ENCODE data around the gene ATP6V1G2. TPM values are rescaled to one million over a fixed set of nuclear protein-coding genes. Genes with fewer than 3 reads are reported as not detected.
A peak's percentile ranks its signal among the peaks of the same experiment; 100 is the strongest.
"Not testable (repeated sequence)": the region's sequence is repeated elsewhere in the genome, so short reads cannot be mapped to it uniquely, and the experiment has no call there.

ATP6V1G2 gene
- polyA plus RNA-seq, 1 donor from 2014 or later, result 56.7 TPM

DNA sequence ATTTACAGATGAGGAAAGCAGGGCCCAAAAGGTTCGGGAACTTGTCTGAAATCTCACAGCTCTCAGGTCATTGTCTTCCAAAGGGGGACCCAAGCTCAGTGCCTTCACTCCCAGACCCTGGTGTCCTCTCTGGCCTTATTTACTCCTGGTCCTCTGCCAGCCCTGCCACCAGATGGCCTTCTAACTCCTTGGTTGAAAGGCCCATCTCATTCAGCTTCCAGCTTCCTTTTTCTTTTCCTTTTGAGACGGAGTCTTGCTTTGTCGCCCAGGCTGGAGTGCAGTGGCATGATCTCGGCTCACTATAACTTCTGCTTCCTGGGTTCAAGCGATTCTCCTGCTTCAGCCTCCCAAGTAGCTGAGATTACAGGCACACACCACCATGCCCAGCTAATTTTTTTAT, 5.0 kb upstream of the ATP6V1G2 start:
- TF ChIP-seq SMC3 (conservative IDR thresholded peaks at IDR 0.05; ENCODE audit: poor library complexity) (peak; percentile 19), RAD21 (conservative IDR thresholded peaks at IDR 0.05) (peak; percentile 22)
- H2AFZ ChIP-seq (ENCODE audit: low read depth, low read length); H3K4me2 ChIP-seq (ENCODE audit: low read length); H3F3A ChIP-seq (ENCODE audit: insufficient read depth, low read length, poor library complexity, severe bottlenecking); H3K9me2 ChIP-seq (ENCODE audit: insufficient read depth, low read length); H3K27me3 ChIP-seq (ENCODE audit: insufficient read depth, low read depth, low read length); H3K9ac ChIP-seq (ENCODE audit: low read length); H3K4me3 ChIP-seq (ENCODE audit: low read length); H3K27ac ChIP-seq (ENCODE audit: low read length); H3K36me3 ChIP-seq (ENCODE audit: insufficient read depth, low read length); H3K9me3 ChIP-seq (ENCODE audit: low read length); H4K20me1 ChIP-seq (ENCODE audit: insufficient read depth): not testable (repeated sequence)
- peaks cover 26% of the 10 kb centered on the region for H3K79me2 ChIP-seq (replicated peaks; ENCODE audit: insufficient read depth, low read length)

DNA sequence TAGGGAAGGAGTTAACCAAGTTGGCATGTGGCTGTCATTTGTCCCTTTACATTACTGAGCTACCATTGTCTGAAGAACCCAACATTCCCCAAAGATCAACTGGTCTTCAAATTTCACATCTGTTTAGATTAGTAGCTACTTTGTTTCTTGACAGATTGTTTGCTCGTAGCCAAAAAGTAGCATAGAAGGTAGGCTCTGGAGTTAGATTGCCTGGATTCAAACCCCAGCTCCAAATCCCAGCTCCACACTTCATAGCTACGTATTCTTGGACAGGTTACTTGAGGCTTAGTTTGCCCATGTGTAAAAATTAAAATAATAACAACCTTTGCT, 2.1 kb upstream of the ATP6V1G2 start:
- Histone ChIP-seq H3K27me3 (ENCODE audit: insufficient read depth, low read depth, low read length) (no peaks in the 10 kb centered on the region), H3K36me3 (ENCODE audit: insufficient read depth, low read length) (peaks cover 7% of the 10 kb centered on the region), H3K9me2 (ENCODE audit: insufficient read depth, low read length) (no peaks in the 10 kb centered on the region), H3K4me3 (ENCODE audit: low read length) (peak overlapping the region; percentile 69), H3F3A (ENCODE audit: insufficient read depth, low read length, poor library complexity, severe bottlenecking) (no peaks in the 10 kb centered on the region), H3K27ac (ENCODE audit: low read length) (peak overlapping the region; percentile 93), H4K20me1 (ENCODE audit: insufficient read depth) (no peaks in the 10 kb centered on the region), H3K79me2 (replicated peaks; ENCODE audit: insufficient read depth, low read length) (peaks cover 38% of the 10 kb centered on the region), H2AFZ (ENCODE audit: low read depth, low read length) (no peak overlapping the region), H3K9me3 (ENCODE audit: low read length) (no peaks in the 10 kb centered on the region), H3K9ac (ENCODE audit: low read length) (peak overlapping the region; percentile 80), H3K4me2 (ENCODE audit: low read length) (peak overlapping the region; percentile 99)
- TF ChIP-seq, protein P1, sequence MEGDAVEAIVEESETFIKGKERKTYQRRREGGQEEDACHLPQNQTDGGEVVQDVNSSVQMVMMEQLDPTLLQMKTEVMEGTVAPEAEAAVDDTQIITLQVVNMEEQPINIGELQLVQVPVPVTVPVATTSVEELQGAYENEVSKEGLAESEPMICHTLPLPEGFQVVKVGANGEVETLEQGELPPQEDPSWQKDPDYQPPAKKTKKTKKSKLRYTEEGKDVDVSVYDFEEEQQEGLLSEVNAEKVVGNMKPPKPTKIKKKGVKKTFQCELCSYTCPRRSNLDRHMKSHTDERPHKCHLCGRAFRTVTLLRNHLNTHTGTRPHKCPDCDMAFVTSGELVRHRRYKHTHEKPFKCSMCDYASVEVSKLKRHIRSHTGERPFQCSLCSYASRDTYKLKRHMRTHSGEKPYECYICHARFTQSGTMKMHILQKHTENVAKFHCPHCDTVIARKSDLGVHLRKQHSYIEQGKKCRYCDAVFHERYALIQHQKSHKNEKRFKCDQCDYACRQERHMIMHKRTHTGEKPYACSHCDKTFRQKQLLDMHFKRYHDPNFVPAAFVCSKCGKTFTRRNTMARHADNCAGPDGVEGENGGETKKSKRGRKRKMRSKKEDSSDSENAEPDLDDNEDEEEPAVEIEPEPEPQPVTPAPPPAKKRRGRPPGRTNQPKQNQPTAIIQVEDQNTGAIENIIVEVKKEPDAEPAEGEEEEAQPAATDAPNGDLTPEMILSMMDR (IDR thresholded peaks at IDR 0.05; ENCODE audit: poor library complexity, severe bottlenecking), result no peak
- TF ChIP-seq MXI1 (conservative IDR thresholded peaks at IDR 0.05; ENCODE audit: poor library complexity, severe bottlenecking), result no peak

DNA sequence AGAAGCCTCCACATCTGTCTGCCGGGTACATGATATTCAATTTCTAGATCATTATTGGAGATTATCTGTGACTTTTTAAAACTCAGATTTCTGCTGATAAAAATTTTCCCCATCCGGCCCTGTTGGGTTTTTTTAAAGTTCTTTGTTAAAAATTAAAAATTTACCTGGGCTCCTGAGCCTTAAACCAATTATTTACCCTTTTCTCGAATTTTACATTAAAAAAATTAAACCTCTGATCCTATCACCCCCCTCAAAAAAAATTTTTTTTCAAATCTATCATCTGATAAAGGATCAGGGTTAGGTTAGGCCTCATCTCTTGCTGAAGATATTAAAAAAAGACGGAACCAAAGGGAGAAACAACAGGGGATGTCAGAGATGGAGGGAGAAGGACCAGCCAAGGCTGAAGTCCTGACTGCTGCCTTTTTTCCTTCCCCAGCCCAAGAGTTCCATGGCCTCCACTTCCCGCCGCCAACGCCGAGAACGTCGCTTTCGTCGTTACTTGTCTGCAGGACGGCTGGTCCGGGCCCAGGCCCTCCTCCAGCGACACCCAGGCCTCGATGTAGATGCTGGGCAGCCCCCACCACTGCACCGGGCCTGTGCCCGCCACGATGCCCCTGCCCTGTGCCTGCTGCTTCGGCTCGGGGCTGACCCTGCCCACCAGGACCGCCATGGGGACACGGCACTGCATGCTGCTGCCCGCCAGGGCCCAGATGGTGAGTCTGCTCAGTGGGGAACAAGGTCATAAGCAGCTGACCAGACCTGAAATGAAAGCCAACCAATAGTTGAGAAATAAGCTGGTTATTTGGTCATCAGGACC, 1.5 kb upstream of the ATP6V1G2 start:
- no peaks in the 10 kb centered on the region for H3K27me3 ChIP-seq (ENCODE audit: insufficient read depth, low read depth, low read length)
- H3K9me2 ChIP-seq (ENCODE audit: insufficient read depth, low read length), result no peaks in the 10 kb centered on the region
- peak overlapping the region; percentile 48 for H2AFZ ChIP-seq (ENCODE audit: low read depth, low read length)
- peak overlapping the region; percentile 69 for H3K4me3 ChIP-seq (ENCODE audit: low read length)
- peak overlapping the region; percentile 93 for H3K27ac ChIP-seq (ENCODE audit: low read length)
- TF ChIP-seq MXI1 (conservative IDR thresholded peaks at IDR 0.05; ENCODE audit: poor library complexity, severe bottlenecking) (no peak), EZH2 (IDR thresholded peaks at IDR 0.05; ENCODE audit: borderline replicate concordance, insufficient read depth, low read length, poor library complexity, severe bottlenecking) (no peak), TAF1 (IDR thresholded peaks at IDR 0.05; ENCODE audit: low read depth) (peak; percentile 25), EP300 (conservative IDR thresholded peaks at IDR 0.05; ENCODE audit: poor library complexity, severe bottlenecking) (no peak), SMC3 (conservative IDR thresholded peaks at IDR 0.05; ENCODE audit: poor library complexity) (no peak), POLR2AphosphoS5 (IDR thresholded peaks at IDR 0.05) (no peak)
- TF ChIP-seq, protein P2, sequence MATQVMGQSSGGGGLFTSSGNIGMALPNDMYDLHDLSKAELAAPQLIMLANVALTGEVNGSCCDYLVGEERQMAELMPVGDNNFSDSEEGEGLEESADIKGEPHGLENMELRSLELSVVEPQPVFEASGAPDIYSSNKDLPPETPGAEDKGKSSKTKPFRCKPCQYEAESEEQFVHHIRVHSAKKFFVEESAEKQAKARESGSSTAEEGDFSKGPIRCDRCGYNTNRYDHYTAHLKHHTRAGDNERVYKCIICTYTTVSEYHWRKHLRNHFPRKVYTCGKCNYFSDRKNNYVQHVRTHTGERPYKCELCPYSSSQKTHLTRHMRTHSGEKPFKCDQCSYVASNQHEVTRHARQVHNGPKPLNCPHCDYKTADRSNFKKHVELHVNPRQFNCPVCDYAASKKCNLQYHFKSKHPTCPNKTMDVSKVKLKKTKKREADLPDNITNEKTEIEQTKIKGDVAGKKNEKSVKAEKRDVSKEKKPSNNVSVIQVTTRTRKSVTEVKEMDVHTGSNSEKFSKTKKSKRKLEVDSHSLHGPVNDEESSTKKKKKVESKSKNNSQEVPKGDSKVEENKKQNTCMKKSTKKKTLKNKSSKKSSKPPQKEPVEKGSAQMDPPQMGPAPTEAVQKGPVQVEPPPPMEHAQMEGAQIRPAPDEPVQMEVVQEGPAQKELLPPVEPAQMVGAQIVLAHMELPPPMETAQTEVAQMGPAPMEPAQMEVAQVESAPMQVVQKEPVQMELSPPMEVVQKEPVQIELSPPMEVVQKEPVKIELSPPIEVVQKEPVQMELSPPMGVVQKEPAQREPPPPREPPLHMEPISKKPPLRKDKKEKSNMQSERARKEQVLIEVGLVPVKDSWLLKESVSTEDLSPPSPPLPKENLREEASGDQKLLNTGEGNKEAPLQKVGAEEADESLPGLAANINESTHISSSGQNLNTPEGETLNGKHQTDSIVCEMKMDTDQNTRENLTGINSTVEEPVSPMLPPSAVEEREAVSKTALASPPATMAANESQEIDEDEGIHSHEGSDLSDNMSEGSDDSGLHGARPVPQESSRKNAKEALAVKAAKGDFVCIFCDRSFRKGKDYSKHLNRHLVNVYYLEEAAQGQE (IDR thresholded peaks at IDR 0.05; ENCODE audit: borderline replicate concordance), result no peak
- TF ChIP-seq, protein P1 (IDR thresholded peaks at IDR 0.05; ENCODE audit: poor library complexity, severe bottlenecking), result no peak
- H4K20me1 ChIP-seq (ENCODE audit: insufficient read depth), result no peaks in the 10 kb centered on the region
- H3K36me3 ChIP-seq (ENCODE audit: insufficient read depth, low read length), result peaks cover 7% of the 10 kb centered on the region
- no peaks in the 10 kb centered on the region for H3F3A ChIP-seq (ENCODE audit: insufficient read depth, low read length, poor library complexity, severe bottlenecking)
- peak overlapping the region; percentile 80 for H3K9ac ChIP-seq (ENCODE audit: low read length)
- H3K4me2 ChIP-seq (ENCODE audit: low read length), result peak overlapping the region; percentile 99
- peaks cover 44% of the 10 kb centered on the region for H3K79me2 ChIP-seq (replicated peaks; ENCODE audit: insufficient read depth, low read length)
- H3K9me3 ChIP-seq (ENCODE audit: low read length), result no peaks in the 10 kb centered on the region

Data from neural cell (in vitro differentiated cells).